Stimulated activated CD4-positive, alpha-beta T cell treated with anti-CD3 and anti-CD28 coated beads, Interleukin-12 subunit alpha, Interleukin-12 subunit beta, amount 100 ng/mL, for 24 hours (primary cell): Measurements from ENCODE around the gene RAPSN.

Experiments used
- DNase-seq, 2 experiments: peaks; one replicate each; pipeline ENCODE4 v3.0.0-alpha.2; 2020; ENCODE audit warnings: low read depth in 2 of 2

RAPSN gene

GRCh38 chr11:47434011-47434786 lies 14.7 kb downstream of the RAPSN start:
- no peak for DNase-seq

- no peak for DNase-seq
These were observed 15.8 kb downstream of the RAPSN start for GRCh38 chr11:47433157-47433556.

- DNase-seq = no peak
These were observed 17.4 kb downstream of the RAPSN start for GRCh38 chr11:47431356-47432083.

GRCh38 chr11:47430524-47430923 lies 18.4 kb downstream of the RAPSN start:
- DNase-seq = no peak

GRCh38 chr11:47426062-47426956 lies 22.6 kb downstream of the RAPSN start, which contains the start of gene PSMC3:
Gene PSMC3 (minus strand): TSS chr11:47426439. CDS start chr11:47426279, 160 bp downstream.
- peak; percentile 98 to 99 for DNase-seq

GRCh38 chr11:47425611-47426010 lies 23.3 kb downstream of the RAPSN start:
- DNase-seq = no peak

GRCh38 chr11:47418454-47419259 lies 30.3 kb downstream of the RAPSN start:
- no peak for DNase-seq

- no peak for DNase-seq
These were observed 31.2 kb downstream of the RAPSN start for GRCh38 chr11:47417712-47418111.

- no peak for DNase-seq
These were observed 32.9 kb downstream of the RAPSN start for GRCh38 chr11:47415949-47416472.

GRCh38 chr11:47415091-47415854 lies 33.7 kb downstream of the RAPSN start:
- DNase-seq = no peak

GRCh38 chr11:47414685-47415070 lies 34.3 kb downstream of the RAPSN start:
- DNase-seq = no peak

- no peak for DNase-seq
These were observed 34.8 kb downstream of the RAPSN start for GRCh38 chr11:47413908-47414684.

- no peak for DNase-seq
These were observed 35.6 kb downstream of the RAPSN start for GRCh38 chr11:47413351-47413750.

GRCh38 chr11:47411884-47412746 lies 36.8 kb downstream of the RAPSN start:
- peak; percentile 29 to 54 for DNase-seq

GRCh38 chr11:47410370-47411264 lies 38.3 kb downstream of the RAPSN start:
- DNase-seq = no peak

GRCh38 chr11:47409440-47410369 lies 39.2 kb downstream of the RAPSN start:
- no peak for DNase-seq
